K562 (cell line): ENCODE results near the gene GNPTAB. TPM values are rescaled to one million over a fixed set of nuclear protein-coding genes. Genes with fewer than 3 reads are reported as not detected.

Experiments used
- ATAC-seq: fragments of 200-7000 bp; cut with Tn5 transposase; 3 replicates; pipeline ENCODE4 v1.9.1; 2020; ENCODE audit warnings: moderate library complexity
- BruUV-seq: library from RNA; stranded (reverse); fragments of 400-500 nt; replicated peaks from 2 replicates; lab custom pipeline; 2021; lab: Mats Ljungman, UMichigan
- CTCF ChIA-PET: fragments of 300-600 bp; formaldehyde crosslinking; extraction: SDS; loops from one replicate; lab custom pipeline; 2021; ENCODE audit warnings: low intra/inter-chr PET ratio; lab: Yijun Ruan, JAX
- POLR2A ChIA-PET: fragments of 300-600, 350-650 bp; sonication (Branson Sonifier 250); formaldehyde crosslinking; extraction: SDS; loops from one replicate; lab custom pipeline; 2021; ENCODE audit warnings: antibody characterized with exemption, inconsistent platforms; lab: Yijun Ruan, JAX
- DNase-seq, 4 experiments: peaks; one replicate each; pipeline versions ENCODE4 v3.0.0 to v3.0.0-alpha.2; 2011 to 2018; ENCODE audit warnings: low spot score in 3 of 4, mixed read lengths in 3 of 4; ENCODE audit errors: extremely low read depth in 1 of 4
- FAIRE-seq: peaks from 2 replicates; lab custom pipeline; 2011; peaks lifted over from hg19 to GRCh38; lab: Jason Lieb, UNC
- H2AFZ ChIP-seq: 2 replicates; pipeline ENCODE4 v1.6.0; 2011; ENCODE audit warnings: low read depth, low read length, control low read depth, inconsistent platforms
- H3K27ac ChIP-seq: fragments of 200-600 bp; 3 replicates; pipeline ENCODE4 v1.8.0; 2011; ENCODE audit warnings: low read depth, mild to moderate bottlenecking, control low read depth, inconsistent platforms, low read length, moderate library complexity, mixed read lengths; ENCODE audit errors: extremely low read depth
- H3K27me3 ChIP-seq, 2 experiments: fragments of 300-600 bp in 1 of 2; 2 replicates in 1 of 2; 3 replicates in 1 of 2; pipeline versions ENCODE4 v1.6.0 to v1.8.0; 2011; ENCODE audit warnings: inconsistent platforms in 2 of 2, low read length in 2 of 2, mild to moderate bottlenecking in 1 of 2, mixed read lengths in 1 of 2, moderate library complexity in 1 of 2; ENCODE audit not compliant: control insufficient read depth in 2 of 2, insufficient read depth in 2 of 2
- H3K36me3 ChIP-seq: fragments of 300-600 bp; 3 replicates; pipeline ENCODE4 v1.8.0; 2011; ENCODE audit warnings: mild to moderate bottlenecking, low read length, inconsistent platforms; ENCODE audit not compliant: control insufficient read depth, insufficient read depth
- H3K4me1 ChIP-seq, 2 experiments: fragments of 200-600 bp in 1 of 2; replicated peaks in 1 of 2; 2 replicates in 1 of 2; 3 replicates in 1 of 2; pipeline versions ENCODE4 v1.5.1 to v1.8.0; 2011; ENCODE audit warnings: inconsistent platforms in 2 of 2, low read length in 2 of 2, mild to moderate bottlenecking in 1 of 2, mixed read lengths in 1 of 2, moderate library complexity in 1 of 2; ENCODE audit not compliant: control insufficient read depth in 2 of 2, insufficient read depth in 2 of 2
- H3K4me2 ChIP-seq: 2 replicates; pipeline ENCODE4 v1.6.1; 2011; ENCODE audit warnings: low read length, control low read depth, inconsistent platforms, mixed read lengths; ENCODE audit not compliant: insufficient read depth
- H3K4me3 ChIP-seq: fragments of 200-600 bp; sonication (generic), shearing (Covaris generic); 2 replicates; pipeline ENCODE4 v1.5.1; 2016; ENCODE audit warnings: control low read depth, inconsistent platforms
- H3K79me2 ChIP-seq: fragments of 200-600 bp; 3 replicates; pipeline ENCODE4 v1.8.0; 2011; ENCODE audit warnings: low read length, inconsistent platforms; ENCODE audit not compliant: control insufficient read depth, insufficient read depth
- H3K9ac ChIP-seq, 2 experiments: 2 replicates each; pipeline versions ENCODE4 v1.6.0 to v1.6.1; 2011; ENCODE audit warnings: low read depth in 2 of 2, low read length in 2 of 2, control low read depth in 1 of 2, inconsistent platforms in 1 of 2, mild to moderate bottlenecking in 1 of 2, mixed read lengths in 1 of 2; ENCODE audit not compliant: insufficient read depth in 1 of 2
- H3K9me1 ChIP-seq: one replicate; pipeline ENCODE4 v1.6.0; 2011; ENCODE audit warnings: inconsistent platforms, mild to moderate bottlenecking, low read length, moderate library complexity; ENCODE audit not compliant: control insufficient read depth, insufficient read depth
- H3K9me3 ChIP-seq: replicated peaks from 2 replicates; pipeline ENCODE4 v1.5.1; 2011; ENCODE audit warnings: low read depth, low read length, inconsistent platforms; ENCODE audit not compliant: control insufficient read depth, insufficient read depth
- H4K20me1 ChIP-seq: replicated peaks from 2 replicates; pipeline ENCODE4 v1.6.1; 2011; ENCODE audit warnings: low read length, inconsistent platforms, mixed read lengths; ENCODE audit not compliant: control insufficient read depth, insufficient read depth
- BCL6 ChIP-seq: fragments of 250-450 bp; sonication (Bioruptor Pico); IDR thresholded peaks from 2 replicates; pipeline ENCODE4 v1.4.0; 2020
- CTBP1 ChIP-seq: fragments of 450-650 bp; IDR thresholded peaks from 2 replicates; pipeline ENCODE4 v1.6.1; 2016; ENCODE audit warnings: borderline replicate concordance
- ESRRB ChIP-seq: fragments of 250-450 bp; sonication (Bioruptor Pico); IDR thresholded peaks from 2 replicates; pipeline ENCODE4 v1.5.0; 2020; ENCODE audit warnings: mild to moderate bottlenecking, moderate library complexity, borderline replicate concordance
- ID3 ChIP-seq, 2 experiments: fragments of 250-450 bp in 1 of 2; fragments of 450-650 bp in 1 of 2; sonication (Bioruptor Pico) in 1 of 2; IDR thresholded peaks; 2 replicates each; pipeline versions ENCODE4 v1.6.1 to v1.8.0; 2016 to 2021; ENCODE audit warnings: mild to moderate bottlenecking in 2 of 2, moderate library complexity in 2 of 2, missing compliant biosample characterization in 1 of 2, missing genetic modification characterization in 1 of 2
- L3MBTL2 ChIP-seq: fragments of 450-650 bp; IDR thresholded peaks from 2 replicates; pipeline ENCODE4 v1.6.1; 2016; ENCODE audit warnings: mild to moderate bottlenecking, moderate library complexity
- LCOR ChIP-seq: sonication (generic); formaldehyde crosslinking; IDR thresholded peaks from 2 replicates; pipeline ENCODE4 v1.8.0; 2022; ENCODE audit warnings: mild to moderate bottlenecking, missing genetic modification reagents
- MITF ChIP-seq: IDR thresholded peaks from 2 replicates; pipeline ENCODE4 v1.6.1; 2014; ENCODE audit warnings: antibody characterized with exemption
- NR2C1 ChIP-seq, 2 experiments: fragments of 450-650 bp; IDR thresholded peaks; 2 replicates each; pipeline ENCODE4 v1.6.1; 2017; ENCODE audit warnings: mild to moderate bottlenecking in 2 of 2, antibody characterized with exemption in 1 of 2, inconsistent platforms in 1 of 2, missing compliant biosample characterization in 1 of 2, missing genetic modification characterization in 1 of 2
- POLR2AphosphoS5 ChIP-seq: IDR thresholded peaks from 2 replicates; pipeline ENCODE4 v1.6.1; 2011; ENCODE audit warnings: mild to moderate bottlenecking, low read depth, low read length, moderate library complexity; ENCODE audit not compliant: control insufficient read depth, insufficient read depth
- RCOR1 ChIP-seq, 2 experiments: IDR thresholded peaks; 2 replicates each; pipeline ENCODE4 v1.6.1; 2012; ENCODE audit warnings: low read depth in 2 of 2, low read length in 2 of 2, borderline replicate concordance in 1 of 2, improper control_type of control experiment in 1 of 2
- SPI1 ChIP-seq: IDR thresholded peaks from 2 replicates; pipeline ENCODE4 v1.6.1; 2011; ENCODE audit warnings: low read depth, low read length, control low read depth, borderline replicate concordance
- TEAD1 ChIP-seq, 2 experiments: fragments of 450-650 bp in 1 of 2; sonication (generic) in 1 of 2; formaldehyde crosslinking; IDR thresholded peaks; 2 replicates each; pipeline versions ENCODE4 v1.4.0 to v1.8.0; 2020 to 2022; ENCODE audit warnings: mild to moderate bottlenecking in 2 of 2, missing genetic modification reagents in 1 of 2
- ZNF766 ChIP-seq: fragments of 200-800 bp; sonication (Bioruptor generic); conservative IDR thresholded peaks from 2 replicates; pipeline ENCODE4 v1.6.1; 2016; ENCODE audit warnings: missing genetic modification characterization, missing compliant biosample characterization
- WGBS: fragments of 100-300 bp; shearing (Covaris generic); methylation state at CpG from one replicate; pipeline ENCODE4 v1.1.6; 2016; ENCODE audit warnings: low coverage, mixed read lengths; ENCODE audit not compliant: insufficient coverage; ENCODE audit errors: missing lambda C conversion rate; 5-methylcytosine and 5-hydroxymethylcytosine counted together
- in situ Hi-C: fragments of 300-500 bp; cut with MboI; formaldehyde crosslinking; loops from 4 replicates; pipeline ENCODE4 v1.15.0; 2018; ENCODE audit warnings: inconsistent platforms, mixed read lengths
- intact Hi-C: fragments of 100-400 bp; cut with micrococcal nuclease; formaldehyde crosslinking; loops from 2 replicates; pipeline ENCODE4 v1.14.2; 2022
- polyA plus RNA-seq, 8 experiments: library from polyadenylated mRNA; depleted of rRNA in 4 of 8; stranded (reverse) in 5 of 8; unstranded in 3 of 8; fragments of >200 nt; fragmentation: Nextera tagmentation in 2 of 8; fragmentation: Illumina TruSeq in 1 of 8; extraction: Ambion mirVana in 2 of 8; extraction: Trizol in 1 of 8; gene quantifications; 2 replicates each; pipeline versions ENCODE4 v1.2.1 to v1.2.3, GENCODE V29; 2011 to 2014; ENCODE audit warnings: inconsistent platforms in 1 of 8, missing spikeins in 1 of 8
- total RNA-seq, 7 experiments: library from RNA; depleted of rRNA in 6 of 7; stranded (reverse); fragments of >200 nt in 6 of 7; fragmentation: Illumina TruSeq in 2 of 7; extraction: Trizol in 2 of 7; gene quantifications; 2 replicates each; pipeline versions ENCODE4 v1.2.1 to v1.2.3, GENCODE V29; 2011 to 2021; ENCODE audit warnings: low replicate concordance in 1 of 7
- TF ChIP-seq, protein P1 (sequence below): fragments of 250-450 bp; sonication (Bioruptor Pico); IDR thresholded peaks from 2 replicates; pipeline ENCODE4 v1.4.0; 2020; ENCODE audit warnings: mild to moderate bottlenecking, moderate library complexity
- TF ChIP-seq, protein P2 (sequence below): fragments of 450-650 bp; IDR thresholded peaks from 2 replicates; pipeline ENCODE4 v1.6.1; 2016; ENCODE audit warnings: low read depth, mild to moderate bottlenecking, moderate library complexity

The GNPTAB gene
- total and polyA plus RNA-seq, 9 of the 15 experiments (the other 6 are each of a cell fraction or from before 2014, with no cell fraction given) = 5.9 to 23.2 (median 19.3) TPM

DNA sequence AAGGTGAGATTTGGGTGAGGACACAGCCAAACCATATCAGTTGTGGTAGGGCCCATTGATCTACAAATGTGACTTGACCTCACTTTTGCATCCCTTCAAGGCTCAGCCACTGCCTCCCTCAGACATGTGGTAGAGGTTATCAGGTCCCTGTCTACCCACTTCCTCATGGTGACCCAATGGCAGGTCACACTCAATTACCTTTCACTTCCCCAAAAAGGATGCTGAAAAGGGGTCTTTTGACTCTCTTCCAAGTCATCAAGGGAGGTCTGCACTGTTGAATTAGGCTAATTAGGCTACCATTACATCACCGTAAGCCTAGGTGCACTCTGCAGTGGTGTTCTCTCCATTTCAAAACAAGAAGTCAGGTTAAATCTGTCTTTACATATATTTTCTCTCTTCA, 24.0 kb upstream of the GNPTAB start:
- Histone ChIP-seq H3K9me1 (no peaks in the 10 kb centered on the region), H3K9me3 (peaks cover 3% of the 10 kb centered on the region; the same call in 1 of the 2 replicates), H4K20me1 (no peaks in the 10 kb centered on the region), H3K4me2 (no peak overlapping the region), H2AFZ (peak overlapping the region; percentile 92), H3K9ac (0 out of 4 replicates have a peak overlapping the region, but pooled peaks of 1 of the 2 experiments have one; percentile 42), H3K27me3 (no peaks in the 10 kb centered on the region; a peak in 1 of 5 replicates), H3K36me3 (no peaks in the 10 kb centered on the region), H3K79me2 (no peaks in the 10 kb centered on the region), H3K27ac (peak overlapping the region; percentile 85), H3K4me3 (no peak overlapping the region), H3K4me1 (peaks cover 22 to 37% of the 10 kb centered on the region in 2 experiments)
- DNase-seq (peak in 2 of 4 experiments; percentile 37 to 55), FAIRE-seq (peak; percentile 49), ATAC-seq (peak; percentile 57)
- no TSS peak for BruUV-seq
- POLR2A ChIA-PET = interaction anchor here (1.0 to 1.6 kb wide), 6 partner anchors 9 to 59 kb away, joined by 3 to 5 read pairs (median 4); partner anchors contain the start of gene DRAM1
- CTCF ChIA-PET = no interaction called here
- in situ Hi-C loops (no loop called here), intact Hi-C loops (no loop called here)
- 84% methylated on average over 1 of the region's 1 CpG for WGBS
- TF ChIP-seq NR2C1 (IDR thresholded peaks at IDR 0.05) (no peak), NR2C1 (tag; IDR thresholded peaks at IDR 0.05) (peak; percentile 63), CTBP1 (peak; percentile 85), MITF (no peak), ESRRB (no peak), LCOR (no peak; the same call in 1 of the 2 replicates), ID3 (CRISPR knock-in tag; IDR thresholded peaks at IDR 0.05) (no peak), ID3 (tag; IDR thresholded peaks at IDR 0.05) (peak; percentile 44; the same call in 1 of the 2 replicates), SPI1 (peak; percentile 95), ZNF766 (CRISPR knock-in tag) (no peak), TEAD1 (CRISPR knock-in tag; IDR thresholded peaks at IDR 0.05) (0 out of 4 replicates have a peak, but pooled peaks of 1 of the 2 experiments have one; percentile 14), BCL6 (0 out of 2 replicates have a peak, but pooled peaks have one; percentile 39), RCOR1 (IDR thresholded peaks at IDR 0.05; ENCODE audit: borderline replicate concordance in 1 of 2, low read depth in 2 of 2, low read length in 2 of 2) (no peak), L3MBTL2 (peak; percentile 45; the same call in 1 of the 2 replicates), POLR2AphosphoS5 (no peak)
- TF ChIP-seq, protein P1, sequence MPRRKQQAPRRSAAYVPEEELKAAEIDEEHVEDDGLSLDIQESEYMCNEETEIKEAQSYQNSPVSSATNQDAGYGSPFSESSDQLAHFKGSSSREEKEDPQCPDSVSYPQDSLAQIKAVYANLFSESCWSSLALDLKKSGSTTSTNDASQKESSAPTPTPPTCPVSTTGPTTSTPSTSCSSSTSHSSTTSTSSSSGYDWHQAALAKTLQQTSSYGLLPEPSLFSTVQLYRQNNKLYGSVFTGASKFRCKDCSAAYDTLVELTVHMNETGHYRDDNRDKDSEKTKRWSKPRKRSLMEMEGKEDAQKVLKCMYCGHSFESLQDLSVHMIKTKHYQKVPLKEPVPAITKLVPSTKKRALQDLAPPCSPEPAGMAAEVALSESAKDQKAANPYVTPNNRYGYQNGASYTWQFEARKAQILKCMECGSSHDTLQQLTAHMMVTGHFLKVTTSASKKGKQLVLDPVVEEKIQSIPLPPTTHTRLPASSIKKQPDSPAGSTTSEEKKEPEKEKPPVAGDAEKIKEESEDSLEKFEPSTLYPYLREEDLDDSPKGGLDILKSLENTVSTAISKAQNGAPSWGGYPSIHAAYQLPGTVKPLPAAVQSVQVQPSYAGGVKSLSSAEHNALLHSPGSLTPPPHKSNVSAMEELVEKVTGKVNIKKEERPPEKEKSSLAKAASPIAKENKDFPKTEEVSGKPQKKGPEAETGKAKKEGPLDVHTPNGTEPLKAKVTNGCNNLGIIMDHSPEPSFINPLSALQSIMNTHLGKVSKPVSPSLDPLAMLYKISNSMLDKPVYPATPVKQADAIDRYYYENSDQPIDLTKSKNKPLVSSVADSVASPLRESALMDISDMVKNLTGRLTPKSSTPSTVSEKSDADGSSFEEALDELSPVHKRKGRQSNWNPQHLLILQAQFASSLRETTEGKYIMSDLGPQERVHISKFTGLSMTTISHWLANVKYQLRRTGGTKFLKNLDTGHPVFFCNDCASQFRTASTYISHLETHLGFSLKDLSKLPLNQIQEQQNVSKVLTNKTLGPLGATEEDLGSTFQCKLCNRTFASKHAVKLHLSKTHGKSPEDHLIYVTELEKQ (CRISPR knock-in tag) = 0 out of 2 replicates have a peak, but pooled peaks have one; percentile 10
- TF ChIP-seq, protein P2, sequence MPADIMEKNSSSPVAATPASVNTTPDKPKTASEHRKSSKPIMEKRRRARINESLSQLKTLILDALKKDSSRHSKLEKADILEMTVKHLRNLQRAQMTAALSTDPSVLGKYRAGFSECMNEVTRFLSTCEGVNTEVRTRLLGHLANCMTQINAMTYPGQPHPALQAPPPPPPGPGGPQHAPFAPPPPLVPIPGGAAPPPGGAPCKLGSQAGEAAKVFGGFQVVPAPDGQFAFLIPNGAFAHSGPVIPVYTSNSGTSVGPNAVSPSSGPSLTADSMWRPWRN = 0 out of 2 replicates have a peak, but pooled peaks have one; percentile 57
